Panc1 (cell line): ENCODE results near the gene GCA. TPM values are rescaled to one million over a fixed set of nuclear protein-coding genes. Genes with fewer than 3 reads are reported as not detected.

Experiments used
- ATAC-seq: fragments of 200-7000 bp; cut with Tn5 transposase; 2 replicates; pipeline ENCODE4 v1.9.1; 2020; ENCODE audit warnings: mild to moderate bottlenecking, moderate library complexity
- BruUV-seq: library from RNA; stranded (reverse); fragments of 400-500 nt; replicated peaks from 2 replicates; lab custom pipeline; 2021; lab: Mats Ljungman, UMichigan
- CTCF ChIA-PET: fragments of 300-600 bp; sonication (Branson Sonifier 250); formaldehyde crosslinking; loops from one replicate; lab custom pipeline; 2022; ENCODE audit warnings: antibody characterized with exemption; lab: Charles Lee
- POLR2A ChIA-PET: fragments of 300-600 bp; sonication (Branson Sonifier 250); formaldehyde crosslinking; loops from one replicate; lab custom pipeline; 2022; ENCODE audit warnings: antibody characterized with exemption; lab: Charles Lee
- DNase-seq: peaks from one replicate; pipeline ENCODE4 v3.0.0-alpha.2; 2010; ENCODE audit warnings: low read depth, low spot score
- H3K27ac ChIP-seq: 2 replicates; pipeline ENCODE4 v1.5.1; 2011; ENCODE audit warnings: mild to moderate bottlenecking, low read length, inconsistent platforms
- H3K27me3 ChIP-seq: fragments of 200-500 bp; sonication (Bioruptor generic); 2 replicates; pipeline ENCODE4 v1.6.0; 2014; ENCODE audit warnings: low read length, inconsistent platforms; ENCODE audit not compliant: control insufficient read depth, insufficient read depth
- H3K36me3 ChIP-seq: fragments of 200-500 bp; sonication (Bioruptor generic); 2 replicates; pipeline ENCODE4 v1.5.1; 2014; ENCODE audit warnings: inconsistent platforms, mild to moderate bottlenecking, low read length, moderate library complexity; ENCODE audit not compliant: control insufficient read depth, insufficient read depth
- H3K4me1 ChIP-seq: 2 replicates; pipeline ENCODE4 v1.5.1; 2011; ENCODE audit warnings: inconsistent platforms, mild to moderate bottlenecking, low read length, moderate library complexity; ENCODE audit not compliant: control insufficient read depth, insufficient read depth
- H3K4me3 ChIP-seq, 2 experiments: 2 replicates each; pipeline ENCODE4 v1.5.1; 2011 to 2012; ENCODE audit warnings: low read depth in 2 of 2, low read length in 2 of 2, mild to moderate bottlenecking in 2 of 2, inconsistent platforms in 1 of 2, moderate library complexity in 1 of 2
- H3K9me3 ChIP-seq: fragments of 200-500 bp; sonication (Bioruptor generic); 2 replicates; pipeline ENCODE4 v1.5.1; 2014; ENCODE audit warnings: low read depth, mild to moderate bottlenecking, inconsistent platforms, low read length, moderate library complexity; ENCODE audit not compliant: control insufficient read depth, insufficient read depth
- CTCF ChIP-seq: fragments of 450-650 bp; IDR thresholded peaks from 2 replicates; pipeline ENCODE4 v1.5.1; 2017; ENCODE audit warnings: mild to moderate bottlenecking
- POLR2AphosphoS5 ChIP-seq: IDR thresholded peaks from 2 replicates; pipeline ENCODE4 v1.6.1; 2012; ENCODE audit warnings: mild to moderate bottlenecking, low read depth, low read length, moderate library complexity
- REST ChIP-seq, 2 experiments: IDR thresholded peaks; 2 replicates each; pipeline ENCODE4 v1.6.1; 2011 to 2012; ENCODE audit warnings: low read depth in 2 of 2, control low read depth in 1 of 2, low read length in 1 of 2, mild to moderate bottlenecking in 1 of 2, moderate library complexity in 1 of 2; ENCODE audit not compliant: insufficient read depth in 1 of 2
- SIN3A ChIP-seq: IDR thresholded peaks from 2 replicates; pipeline ENCODE4 v1.6.1; 2012; ENCODE audit warnings: low read depth, mild to moderate bottlenecking, low read length, moderate library complexity, borderline replicate concordance; ENCODE audit not compliant: insufficient read depth
- TCF7L2 ChIP-seq: IDR thresholded peaks from 2 replicates; pipeline ENCODE4 v1.6.1; 2011; ENCODE audit warnings: mild to moderate bottlenecking, low read depth, low read length, inconsistent platforms
- in situ Hi-C: cut with HindIII; loops from 2 replicates; pipeline ENCODE4 v1.10.0; 2016; ENCODE audit warnings: low sequenced_read_pairs, low pct_unique_long_range_greater_than_20kb
- intact Hi-C: fragments of 100-400 bp; cut with micrococcal nuclease; formaldehyde crosslinking; loops from one replicate; pipeline ENCODE4 v1.10.0; 2022; ENCODE audit not compliant: unreplicated experiment
- total RNA-seq: library from RNA; stranded (reverse); gene quantifications from one replicate; pipeline ENCODE4 v1.2.1, GENCODE V29; 2021; ENCODE audit not compliant: unreplicated experiment

The GCA gene
- total RNA-seq, 1 experiment from 2014 or later = 21.3 TPM

GRCh38 chr2:162368494-162368893 is 24.6 kb downstream of the GCA start:
- Histone ChIP-seq H3K36me3 (no peaks in the 10 kb centered on the region), H3K4me1 (no peaks in the 10 kb centered on the region), H3K27me3 (no peaks in the 10 kb centered on the region), H3K27ac (no peak overlapping the region), H3K9me3 (no peaks in the 10 kb centered on the region), H3K4me3 (no peak overlapping the region)
- intact Hi-C loops (no loop called here), in situ Hi-C loops (no loop called here)
- no peak for DNase-seq
- POLR2A ChIA-PET = no interaction called here
- CTCF ChIA-PET = no interaction called here
- no TSS peak for BruUV-seq
- no peak for ATAC-seq
- no peak for TF ChIP-seq TCF7L2
- no peak for TF ChIP-seq SIN3A
- TF ChIP-seq CTCF = no peak
- no peak for TF ChIP-seq REST (IDR thresholded peaks at IDR 0.05; ENCODE audit: insufficient read depth in 1 of 2, low read depth in 2 of 2, low read length in 1 of 2)
- TF ChIP-seq POLR2AphosphoS5 = no peak

- ChIA-PET CTCF (no interaction called here), POLR2A (no interaction called here)
- H3K4me3 ChIP-seq = no peak overlapping the region
- no peaks in the 10 kb centered on the region for H3K4me1 ChIP-seq
- ATAC-seq = no peak
- no TSS peak for BruUV-seq
- no peaks in the 10 kb centered on the region for H3K9me3 ChIP-seq
- H3K36me3 ChIP-seq = no peaks in the 10 kb centered on the region
- in situ Hi-C loops (no loop called here), intact Hi-C loops (no loop called here)
- no peak for DNase-seq
- TF ChIP-seq SIN3A (no peak), REST (IDR thresholded peaks at IDR 0.05; ENCODE audit: insufficient read depth in 1 of 2, low read depth in 2 of 2, low read length in 1 of 2) (no peak), CTCF (no peak), POLR2AphosphoS5 (no peak), TCF7L2 (no peak)
- H3K27ac ChIP-seq = no peak overlapping the region
- no peaks in the 10 kb centered on the region for H3K27me3 ChIP-seq
Measured at GRCh38 chr2:162369551-162369950, 25.6 kb downstream of the GCA start.
